Left hindlimb (tissue), 1 donor: ENCODE data around the gene SMIM32.

ENCODE experiments used
- DNase-seq: peaks from one replicate; pipeline ENCODE4 v3.0.0-alpha.2; 2018

The SMIM32 gene

GRCh38 chr5:136185974-136186665, 6.8 kb downstream of the SMIM32 start:
- DNase-seq: no peak

GRCh38 chr5:136182618-136183017, 10.3 kb downstream of the SMIM32 start:
- no peak for DNase-seq

GRCh38 chr5:136174021-136174659, 18.8 kb downstream of the SMIM32 start:
- DNase-seq: no peak

GRCh38 chr5:136169218-136169617, 23.7 kb downstream of the SMIM32 start:
- no peak for DNase-seq

- DNase-seq: no peak
These were observed 26.1 kb downstream of the SMIM32 start for GRCh38 chr5:136166909-136167308.

GRCh38 chr5:136164226-136164625, 28.7 kb downstream of the SMIM32 start:
- DNase-seq: no peak

GRCh38 chr5:136162008-136162407, 31.0 kb downstream of the SMIM32 start:
- no peak for DNase-seq

- no peak for DNase-seq
These were observed 33.5 kb downstream of the SMIM32 start for GRCh38 chr5:136159457-136159856.

- DNase-seq: no peak
These were observed 35.4 kb downstream of the SMIM32 start for GRCh38 chr5:136157514-136157913.

- no peak for DNase-seq
These were observed 37.2 kb downstream of the SMIM32 start for GRCh38 chr5:136155761-136156160.

GRCh38 chr5:136155078-136155477, 37.9 kb downstream of the SMIM32 start:
- DNase-seq: no peak

GRCh38 chr5:136153581-136154236, 39.3 kb downstream of the SMIM32 start:
- no peak for DNase-seq

- DNase-seq: no peak
These were observed 43.1 kb downstream of the SMIM32 start for GRCh38 chr5:136149891-136150290.

- no peak for DNase-seq
These were observed 45.3 kb downstream of the SMIM32 start for GRCh38 chr5:136147632-136148031.

- DNase-seq: no peak
These were observed 46.8 kb downstream of the SMIM32 start for GRCh38 chr5:136146201-136146600.

GRCh38 chr5:136145030-136145429, 47.9 kb downstream of the SMIM32 start:
- no peak for DNase-seq

GRCh38 chr5:136143763-136144162, 49.2 kb downstream of the SMIM32 start:
- DNase-seq: no peak

- no peak for DNase-seq
These were observed 49.6 kb downstream of the SMIM32 start for GRCh38 chr5:136143312-136143711.

- DNase-seq: no peak
These were observed 51.4 kb downstream of the SMIM32 start for GRCh38 chr5:136141561-136141960.
